NCI-H187 (cell line): ENCODE data around the gene TENM3.
"Not testable (repeated sequence)": the region's sequence is repeated elsewhere in the genome, so short reads cannot be mapped to it uniquely, and the experiment has no call there.

Source experiments
- DNase-seq, 2 experiments: peaks; one replicate each; lab custom pipeline; 2025; lab: John Stamatoyannopoulos, UW

The TENM3 gene

DNA sequence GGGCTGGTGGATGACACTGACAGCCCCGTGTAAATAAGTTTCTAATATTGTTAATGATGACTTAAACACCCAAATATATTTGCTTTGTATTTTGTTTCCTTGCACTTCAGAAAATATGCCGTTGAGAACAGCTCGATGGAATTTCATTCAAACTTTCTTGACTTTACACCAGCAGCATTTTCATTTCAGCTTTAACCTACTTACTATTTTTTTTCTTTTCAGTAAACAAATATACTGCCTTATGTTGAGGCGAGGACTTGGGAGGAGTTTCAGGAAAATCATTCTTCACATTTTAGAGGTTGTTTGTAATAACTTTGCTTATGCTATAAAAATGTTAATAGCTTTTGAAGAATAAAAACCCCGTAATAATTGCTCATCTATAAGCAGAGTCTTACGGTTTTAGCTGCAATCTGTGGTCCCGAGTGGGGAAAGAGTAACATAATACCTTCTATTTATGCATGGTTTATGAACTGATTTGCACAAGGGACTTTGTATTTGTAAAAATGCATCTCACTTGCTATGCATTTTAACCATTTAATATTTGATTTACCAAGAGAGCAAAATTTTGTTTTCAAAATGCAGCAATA is 14.1 kb upstream of the TENM3 start:
- DNase-seq: no peak

DNA sequence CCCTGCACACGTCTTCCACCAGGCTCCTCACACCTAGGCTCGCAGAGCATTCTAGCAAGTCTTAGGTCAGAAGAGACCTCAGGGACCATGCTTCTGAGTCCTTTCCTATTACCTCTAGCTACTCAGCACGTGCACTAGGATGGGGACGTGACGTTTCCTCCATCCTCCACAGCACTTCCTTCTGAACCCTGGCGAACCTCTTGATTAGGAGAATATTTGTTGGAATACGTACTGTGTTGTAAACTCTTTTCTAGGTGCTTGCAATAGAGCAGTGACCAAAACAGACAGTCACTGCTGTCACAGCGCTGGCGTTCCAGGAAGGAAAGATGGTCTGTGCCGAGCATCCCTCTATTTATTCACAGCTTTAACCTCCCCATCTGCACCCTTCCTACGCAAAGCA is 12.9 kb upstream of the TENM3 start:
- DNase-seq: no peak

DNA sequence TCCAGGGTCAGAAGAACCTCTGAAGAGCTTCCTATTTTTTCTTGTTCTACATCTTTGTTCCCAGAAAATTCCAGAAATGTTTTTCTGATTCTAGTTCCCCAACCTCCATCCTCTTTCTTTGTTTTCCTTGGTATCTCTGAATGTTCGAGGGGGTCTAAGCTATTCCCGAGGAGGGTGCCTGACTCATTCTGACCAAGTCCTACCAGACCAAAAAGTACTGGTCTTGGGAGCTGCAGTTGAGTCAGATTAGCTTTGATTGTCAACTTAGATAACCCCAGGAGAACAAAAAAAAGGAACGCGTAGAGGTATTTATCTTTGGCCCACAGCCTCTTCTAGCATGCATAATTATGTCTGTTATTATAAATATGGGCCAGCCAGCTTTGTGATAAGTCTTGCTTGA is 12.1 kb upstream of the TENM3 start:
- DNase-seq: no peak

DNA sequence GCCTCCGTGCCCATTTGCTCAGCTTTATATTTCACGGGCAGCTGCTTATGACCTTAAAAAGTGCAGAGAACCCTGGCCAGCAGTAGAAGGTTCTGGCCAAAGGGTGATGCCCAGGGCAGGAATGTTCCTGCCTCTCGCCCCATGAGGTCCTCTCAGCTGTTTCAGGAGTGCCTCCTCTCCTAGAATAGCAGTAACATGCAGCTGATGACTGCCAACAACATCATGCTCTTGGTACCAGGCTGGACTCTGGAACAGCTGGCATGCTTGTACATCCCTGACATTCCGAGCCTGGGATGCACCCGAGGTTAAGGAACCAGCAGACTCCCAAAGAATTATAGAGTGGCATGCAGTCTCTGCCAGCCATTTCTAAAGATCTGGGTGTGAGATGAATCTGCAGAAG is 11.7 kb upstream of the TENM3 start:
- no peak for DNase-seq

DNA sequence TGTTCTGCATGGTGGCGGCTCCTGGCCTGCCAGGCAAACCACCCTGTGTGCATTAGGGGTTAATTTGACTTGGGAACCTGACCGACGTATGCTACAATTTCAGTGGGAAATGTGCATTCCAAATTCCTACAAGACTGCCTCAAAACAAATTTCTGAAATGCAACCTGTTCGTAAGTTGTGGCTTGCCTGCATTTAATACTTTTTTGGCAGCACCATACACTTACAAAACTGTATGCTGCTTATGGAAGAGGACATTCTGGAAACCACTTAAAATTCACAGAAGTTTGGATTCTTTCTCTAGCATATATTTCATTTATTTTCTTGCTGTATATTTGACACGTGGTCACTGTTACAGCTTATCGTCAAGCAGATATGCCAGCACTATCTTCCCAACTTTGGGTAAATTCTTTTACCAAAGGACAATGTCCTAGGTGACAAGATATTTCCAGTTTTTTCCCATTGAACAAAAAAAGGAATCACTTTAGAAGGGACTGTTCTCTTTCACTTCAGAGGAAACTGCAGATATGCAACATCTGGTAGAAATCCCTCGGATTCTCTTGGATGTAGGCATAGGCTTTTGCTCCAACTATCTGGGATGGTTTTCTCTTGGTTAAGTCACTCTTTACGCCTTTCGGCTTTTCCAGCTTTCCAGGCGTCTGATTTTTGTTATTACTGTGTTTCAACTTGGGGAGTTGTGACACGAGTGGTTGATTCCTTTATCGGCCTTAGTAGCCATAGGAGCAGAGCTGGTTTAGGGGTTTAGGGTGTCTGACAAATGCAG is 9.7 kb upstream of the TENM3 start:
- no peak for DNase-seq

DNA sequence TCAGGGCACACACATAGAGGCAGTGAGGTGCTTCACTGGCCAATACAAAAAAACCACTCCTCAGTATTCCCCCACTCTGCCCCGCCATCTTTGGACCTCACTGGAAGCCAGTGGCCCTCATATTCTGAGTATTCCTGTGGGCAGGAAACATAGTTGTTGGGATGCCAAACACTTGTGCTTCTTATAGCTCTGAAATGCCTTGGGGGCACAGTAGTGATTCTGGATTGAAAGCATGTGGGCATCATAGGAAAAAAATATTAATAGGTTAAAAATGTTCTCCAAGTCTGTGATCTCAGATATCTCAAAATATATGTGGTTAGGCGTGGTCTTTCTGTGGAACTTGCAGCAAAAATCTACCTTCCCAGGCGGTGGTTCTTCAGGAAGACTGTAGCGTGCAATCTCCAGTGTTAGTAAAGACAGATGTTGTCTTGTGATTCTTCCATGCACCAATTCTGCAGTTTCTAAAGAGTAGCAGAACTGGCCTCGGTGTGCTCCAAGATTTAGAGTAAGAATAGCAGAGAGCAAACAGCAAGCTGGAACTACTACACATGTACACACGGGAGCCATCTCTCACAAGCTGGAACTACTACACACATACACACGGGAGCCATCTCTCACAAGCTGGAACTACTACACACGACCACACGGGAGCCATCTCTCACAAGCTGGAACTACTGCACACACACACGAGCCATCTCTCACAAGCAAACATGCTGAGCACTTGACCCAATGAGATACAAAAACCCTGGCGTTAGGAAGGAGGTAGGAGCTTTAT is 8.0 kb upstream of the TENM3 start:
- DNase-seq: no peak

DNA sequence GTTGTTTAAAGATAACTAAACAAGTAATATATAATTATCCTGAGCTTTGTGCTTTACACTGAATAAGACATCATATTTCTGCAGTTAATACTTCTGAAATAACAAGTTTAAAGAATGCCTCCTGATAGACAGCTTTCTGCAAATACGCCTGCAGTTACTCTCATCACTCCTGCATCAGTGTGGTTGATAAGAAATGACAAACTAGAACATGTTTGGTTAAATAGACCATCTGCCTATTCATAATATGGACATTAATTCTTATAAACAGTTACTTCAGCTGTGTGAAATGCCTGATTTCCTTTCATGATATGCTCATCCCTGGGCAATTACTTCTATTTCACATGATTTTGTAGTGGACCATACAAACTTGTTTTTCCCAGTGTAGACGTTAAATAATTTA is 7.0 kb upstream of the TENM3 start:
- no peak for DNase-seq

DNA sequence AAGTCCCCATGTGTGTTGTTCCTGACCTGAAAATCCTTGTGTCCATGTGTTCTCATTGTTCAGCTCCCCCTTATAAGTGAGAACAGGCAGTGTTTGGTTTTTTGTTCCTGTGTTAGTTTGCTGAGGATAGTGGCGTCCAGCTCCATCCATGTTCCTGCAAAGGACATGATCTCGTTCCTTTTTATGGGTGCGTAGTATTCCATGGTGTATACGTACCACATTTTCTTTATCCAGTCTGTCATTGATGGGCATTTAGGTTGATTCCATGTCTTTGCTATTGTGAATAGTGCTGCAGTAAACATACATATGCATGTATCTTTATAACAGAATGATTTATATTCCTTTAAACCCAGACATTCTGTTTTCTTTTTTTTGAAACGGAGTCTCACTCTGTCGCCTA is 6.2 kb upstream of the TENM3 start:
- DNase-seq: not testable (repeated sequence)

DNA sequence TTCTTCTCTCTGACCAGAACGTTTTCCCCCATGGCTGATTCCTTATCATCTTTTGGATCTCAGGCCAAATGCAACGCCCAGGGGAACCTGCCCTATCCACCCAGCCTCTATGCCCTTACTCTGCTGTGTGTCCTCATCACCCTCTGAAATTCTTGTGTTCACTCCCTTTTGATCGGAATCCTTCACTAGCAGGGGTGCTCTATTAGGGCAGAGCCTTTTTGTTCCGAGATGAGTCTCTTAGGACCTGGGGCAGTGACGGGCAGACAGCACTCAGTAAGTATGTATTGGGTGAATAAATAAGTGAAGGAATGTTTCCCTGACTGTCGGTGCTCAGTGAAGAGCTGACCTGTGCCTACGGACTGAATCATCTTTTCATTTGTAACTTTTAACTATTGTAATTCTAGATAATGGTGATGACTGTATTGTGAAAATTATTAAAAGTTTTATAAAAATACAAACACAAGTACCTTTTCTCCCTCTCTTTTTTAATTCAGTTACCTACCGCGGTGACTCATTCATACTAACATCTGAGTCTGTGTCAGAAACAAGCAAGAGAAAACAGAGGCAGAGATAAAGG is 4.8 kb upstream of the TENM3 start:
- no peak for DNase-seq

DNA sequence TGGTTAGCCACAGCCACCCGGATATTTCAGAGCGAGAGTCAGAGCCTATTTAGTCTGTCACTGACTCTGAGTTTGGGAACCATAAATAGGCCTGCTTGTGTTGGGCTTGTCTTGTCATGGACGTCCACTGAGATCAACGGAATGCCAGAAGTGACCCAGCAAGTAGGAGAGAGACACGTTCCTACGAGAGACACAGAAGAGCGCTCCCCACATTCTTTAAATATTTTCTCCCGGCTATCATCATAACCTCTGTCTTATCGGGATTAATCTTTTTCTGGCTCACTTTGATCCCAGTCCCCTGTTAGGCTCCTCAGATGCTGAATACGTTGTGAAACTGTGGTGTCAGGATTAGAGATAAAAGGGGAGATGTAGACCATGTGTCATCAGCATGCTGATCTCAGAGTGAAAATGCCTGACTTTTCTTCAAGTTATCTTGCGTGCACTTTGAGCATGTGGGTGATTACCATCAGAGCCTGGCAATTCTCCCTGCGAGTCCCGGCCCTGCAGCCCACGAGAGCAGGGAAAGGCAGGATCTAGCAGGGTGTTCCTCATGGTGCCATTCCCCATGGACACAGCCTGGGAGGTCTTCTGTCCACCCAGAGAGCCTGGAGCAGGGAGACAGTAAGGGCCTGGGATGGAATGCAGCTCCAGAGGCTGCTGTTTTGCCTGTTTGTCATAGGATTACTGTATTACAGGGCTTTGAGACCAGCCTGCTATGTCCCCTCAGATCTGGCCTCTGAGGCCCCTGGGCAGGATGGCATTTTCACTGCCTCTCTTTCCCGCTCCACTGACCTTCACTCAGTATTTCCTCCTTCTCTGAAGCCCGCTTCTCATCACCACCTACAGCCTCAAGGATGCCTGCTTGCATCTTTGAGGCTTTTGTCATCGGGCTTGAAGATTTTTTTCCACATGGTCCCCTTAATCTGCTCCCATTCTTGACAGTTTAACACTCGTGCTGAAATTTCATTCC is 2.8 kb upstream of the TENM3 start:
- no peak for DNase-seq

DNA sequence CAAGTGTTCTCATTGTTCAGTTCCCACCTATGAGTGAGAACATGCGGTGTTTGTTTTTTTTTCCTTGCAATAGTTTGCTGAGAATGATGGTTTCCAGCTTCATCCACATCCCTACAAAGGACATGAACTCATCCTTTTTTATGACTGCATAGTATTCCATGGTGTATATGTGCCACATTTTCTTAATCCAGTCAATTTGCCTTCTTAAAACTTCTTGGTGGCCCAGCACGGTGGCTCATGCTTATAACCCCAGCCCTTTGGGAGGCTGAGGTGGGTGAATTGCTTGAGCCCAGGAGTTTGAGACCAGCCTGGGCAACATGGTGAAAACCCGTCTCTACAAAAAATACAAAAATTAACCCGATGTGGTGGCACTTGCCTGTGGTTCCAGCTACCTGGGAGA is 942 bp upstream of the TENM3 start:
- not testable (repeated sequence) for DNase-seq

DNA sequence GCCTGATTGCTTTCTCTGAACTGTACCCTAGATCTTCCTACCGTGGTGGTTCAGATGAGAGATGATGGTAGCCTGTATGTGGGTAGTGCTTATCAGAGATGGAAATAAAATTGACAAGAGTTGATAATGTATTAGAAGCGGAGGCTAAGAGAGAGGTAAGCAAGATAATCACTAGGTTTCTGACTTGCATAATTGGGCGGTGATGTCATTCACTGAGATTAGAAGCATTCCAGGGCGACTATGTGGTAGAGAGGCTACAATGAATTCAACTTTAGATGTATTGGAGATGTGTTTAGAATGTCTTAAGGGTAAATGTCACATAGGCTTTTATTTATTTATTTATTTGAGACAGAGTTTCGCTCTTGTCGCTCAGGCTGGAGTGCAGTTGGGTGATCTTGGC is 415 bp upstream of the TENM3 start:
- no peak for DNase-seq

DNA sequence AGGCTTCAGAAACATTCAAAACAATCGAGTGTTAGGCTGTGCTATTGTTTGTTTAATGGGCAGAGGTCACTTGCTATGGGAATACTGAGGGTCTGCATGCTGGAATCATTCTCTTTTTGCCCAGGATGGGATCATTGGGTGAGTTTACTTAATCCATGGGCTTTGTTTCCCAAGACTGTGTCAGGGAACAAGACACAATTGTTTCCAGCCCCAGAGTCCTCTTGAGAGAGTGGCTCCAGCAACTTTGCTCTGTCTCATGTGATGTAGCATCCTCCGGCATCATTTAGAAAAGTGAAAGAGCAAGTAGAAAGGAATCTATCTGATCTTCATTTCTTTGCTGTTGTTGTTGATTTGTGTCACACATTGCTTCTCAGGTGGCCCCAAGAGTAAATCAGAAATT is 1.8 kb downstream of the TENM3 start:
- DNase-seq: no peak

DNA sequence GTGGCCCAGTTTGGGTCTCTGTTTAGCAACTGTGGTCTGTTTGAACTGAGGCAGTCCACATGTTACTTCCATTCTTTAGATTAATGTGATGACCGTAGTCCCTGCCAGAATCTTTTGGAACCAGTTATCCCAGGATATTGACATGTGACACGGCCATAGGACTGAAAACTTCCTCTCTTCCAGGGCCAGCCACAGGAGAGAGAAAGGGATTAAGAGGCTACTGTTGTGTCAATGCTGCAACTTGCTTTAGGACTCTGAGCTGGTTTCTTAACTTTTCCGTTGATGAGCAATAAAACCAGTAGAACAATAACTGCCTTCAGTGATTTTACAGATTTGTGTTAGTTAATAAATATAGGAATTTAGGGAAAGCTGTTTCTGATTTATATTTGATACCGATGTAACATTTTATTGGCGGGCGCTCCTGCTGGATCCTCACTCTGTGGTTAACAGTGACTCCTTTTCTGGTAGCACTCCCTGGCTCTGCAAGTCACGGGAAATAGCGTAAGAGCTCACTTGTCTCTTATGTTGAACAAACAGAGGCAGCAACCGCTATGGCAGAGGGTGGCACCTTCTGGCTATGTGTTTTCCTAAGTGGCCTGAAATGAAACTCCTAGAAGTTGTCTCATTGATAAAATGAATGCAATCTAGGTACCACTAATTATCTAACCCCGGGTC is 2.5 kb downstream of the TENM3 start:
- DNase-seq: peak in 1 of 2 experiments; percentile 14

DNA sequence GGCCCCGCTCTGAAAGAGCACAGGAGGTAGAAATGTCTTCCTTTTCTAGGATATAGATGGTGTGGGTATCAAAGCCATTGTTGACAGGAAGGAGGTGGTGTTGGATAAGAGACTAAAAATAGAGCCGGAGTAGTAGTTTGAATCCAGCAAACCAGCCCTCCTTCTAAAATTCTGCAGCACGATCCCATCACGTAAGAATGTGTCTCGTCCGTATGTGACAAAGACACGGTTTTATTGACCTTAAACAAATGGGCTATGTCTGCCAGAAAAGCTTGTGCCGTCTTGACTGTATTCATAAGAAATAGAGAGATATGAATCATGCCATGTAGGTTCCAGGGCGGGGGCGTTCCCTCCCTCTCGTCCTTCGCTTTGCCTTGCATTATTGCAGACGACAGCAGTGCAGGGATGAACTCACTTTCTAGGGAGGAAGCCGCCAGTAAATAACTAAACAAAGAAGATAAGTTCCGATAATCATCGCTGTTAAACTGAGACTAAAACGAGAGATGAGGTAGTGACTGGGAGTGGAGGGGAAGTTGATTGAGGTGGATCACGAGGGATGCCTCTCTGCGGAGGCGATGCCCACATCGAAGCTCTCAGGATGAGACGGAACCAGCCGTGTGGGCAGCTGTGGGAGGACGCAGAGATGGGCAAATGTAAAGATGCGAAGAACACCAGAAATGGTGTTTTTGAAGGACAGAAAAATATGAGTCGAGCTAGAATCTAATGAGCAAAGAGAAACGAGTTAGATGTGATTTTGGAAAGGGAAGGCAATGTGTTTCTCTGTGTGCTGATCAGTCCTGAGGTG is 3.4 kb downstream of the TENM3 start:
- DNase-seq: no peak

DNA sequence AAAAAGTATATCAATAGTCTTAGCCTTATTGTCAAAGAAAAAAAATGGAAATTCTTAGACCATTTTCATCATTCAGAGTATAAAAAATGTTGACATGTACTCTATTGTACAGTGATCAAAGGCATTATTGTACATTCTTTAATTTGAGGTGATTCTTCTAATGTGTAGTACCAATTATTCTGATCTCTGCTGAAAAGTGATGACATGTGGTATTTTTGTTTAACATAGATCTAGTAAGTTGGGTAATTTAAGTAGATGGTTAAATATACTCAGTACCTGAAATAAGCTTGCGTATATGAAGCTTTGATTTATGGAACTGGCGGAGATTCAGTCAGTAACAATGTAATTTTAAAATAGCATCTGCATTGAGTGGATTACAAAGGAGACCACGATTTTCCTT is 5.1 kb downstream of the TENM3 start:
- no peak for DNase-seq

DNA sequence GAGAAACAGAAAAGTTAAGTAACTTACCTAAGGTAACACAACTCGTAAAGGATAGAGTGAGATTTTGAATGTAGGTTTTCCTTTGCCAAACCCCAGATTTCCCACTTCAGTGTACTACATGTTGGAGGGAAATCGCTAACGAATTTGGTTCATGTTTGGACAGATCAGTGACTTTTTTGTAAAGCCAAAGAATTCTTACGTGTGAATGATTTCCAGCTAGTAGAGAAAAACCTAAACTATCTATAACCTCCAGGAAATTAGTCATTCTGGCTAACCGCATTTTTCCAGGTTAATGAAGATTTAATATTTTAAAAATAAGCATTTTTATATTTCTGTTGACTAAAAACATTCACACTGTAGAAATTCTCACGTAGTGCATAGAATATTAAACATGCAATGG is 7.2 kb downstream of the TENM3 start:
- no peak for DNase-seq

DNA sequence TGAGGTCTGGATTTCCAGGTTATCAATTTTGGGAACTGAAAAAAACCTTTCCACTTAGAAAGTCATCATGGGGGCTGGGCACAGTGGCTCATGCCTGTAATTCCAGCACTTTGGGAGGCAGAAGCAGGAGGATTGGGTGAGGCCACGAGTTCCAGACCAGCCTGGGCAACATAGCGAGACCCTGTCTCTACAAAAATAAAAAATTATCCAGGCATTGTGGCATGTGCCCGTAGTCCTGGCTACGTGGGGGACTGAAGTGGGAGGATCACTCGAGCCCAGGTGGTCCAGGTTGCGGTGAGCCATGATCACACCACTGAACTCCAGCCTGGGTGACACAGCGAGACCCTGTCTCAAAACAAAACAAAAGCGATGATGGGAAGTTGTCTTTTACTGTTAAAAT is 7.9 kb downstream of the TENM3 start:
- no peak for DNase-seq

DNA sequence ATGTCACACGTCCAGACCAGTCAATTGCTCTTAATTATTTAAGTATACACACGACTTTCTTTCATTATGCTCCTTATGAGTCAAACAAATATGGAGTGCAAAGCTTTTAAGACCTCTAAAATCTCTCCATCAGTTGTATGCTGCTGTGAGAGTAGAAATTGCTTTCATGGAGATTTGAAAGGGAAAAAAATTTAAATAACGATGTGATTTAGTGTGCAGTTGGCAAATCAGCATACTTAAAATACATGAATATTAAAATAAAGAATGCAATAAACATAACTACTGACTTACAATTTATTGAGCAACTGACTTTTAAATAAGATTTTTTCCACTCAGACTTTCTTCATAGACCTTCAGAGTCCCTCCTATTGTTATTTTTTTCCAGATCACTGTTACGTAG is 9.0 kb downstream of the TENM3 start:
- DNase-seq: no peak
